Fibroblast of mammary gland (primary cell): Measurements from ENCODE around the gene DCK.

ENCODE experiments used
- DNase-seq: peaks from one replicate; pipeline ENCODE4 v3.0.0-alpha.2; 2010; ENCODE audit warnings: low read depth
- H3K4me3 ChIP-seq: 2 replicates; pipeline ENCODE4 v1.5.1; 2011; ENCODE audit warnings: low read depth, mild to moderate bottlenecking, low read length, moderate library complexity; ENCODE audit not compliant: control insufficient read depth
- TF ChIP-seq, protein P1 (sequence below): conservative IDR thresholded peaks from 2 replicates; pipeline ENCODE4 v1.5.1; 2011; ENCODE audit warnings: low read depth, low read length, inconsistent platforms; ENCODE audit not compliant: control insufficient read depth, insufficient read depth

The DCK gene

DNA sequence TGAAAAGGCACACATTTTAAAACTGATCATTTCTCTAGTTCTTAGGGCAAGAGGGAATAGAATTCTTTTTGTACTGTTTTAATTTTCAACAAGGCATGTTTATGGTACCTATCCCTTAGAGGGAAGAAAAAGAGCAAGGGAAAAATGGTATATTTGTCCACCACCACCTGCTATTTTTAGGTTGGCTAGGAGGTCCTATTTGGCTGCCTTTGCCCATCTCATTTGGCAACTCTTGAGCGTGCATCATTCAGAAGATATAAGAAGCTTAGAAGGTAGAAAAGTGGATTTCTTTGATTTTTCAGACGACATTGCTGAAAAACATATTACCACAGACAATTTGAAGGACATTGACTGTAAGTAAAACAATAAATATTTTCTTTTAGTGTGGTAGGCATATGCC lies 69.0 kb downstream of the DCK start:
- no peak for DNase-seq
- TF ChIP-seq, protein P1, sequence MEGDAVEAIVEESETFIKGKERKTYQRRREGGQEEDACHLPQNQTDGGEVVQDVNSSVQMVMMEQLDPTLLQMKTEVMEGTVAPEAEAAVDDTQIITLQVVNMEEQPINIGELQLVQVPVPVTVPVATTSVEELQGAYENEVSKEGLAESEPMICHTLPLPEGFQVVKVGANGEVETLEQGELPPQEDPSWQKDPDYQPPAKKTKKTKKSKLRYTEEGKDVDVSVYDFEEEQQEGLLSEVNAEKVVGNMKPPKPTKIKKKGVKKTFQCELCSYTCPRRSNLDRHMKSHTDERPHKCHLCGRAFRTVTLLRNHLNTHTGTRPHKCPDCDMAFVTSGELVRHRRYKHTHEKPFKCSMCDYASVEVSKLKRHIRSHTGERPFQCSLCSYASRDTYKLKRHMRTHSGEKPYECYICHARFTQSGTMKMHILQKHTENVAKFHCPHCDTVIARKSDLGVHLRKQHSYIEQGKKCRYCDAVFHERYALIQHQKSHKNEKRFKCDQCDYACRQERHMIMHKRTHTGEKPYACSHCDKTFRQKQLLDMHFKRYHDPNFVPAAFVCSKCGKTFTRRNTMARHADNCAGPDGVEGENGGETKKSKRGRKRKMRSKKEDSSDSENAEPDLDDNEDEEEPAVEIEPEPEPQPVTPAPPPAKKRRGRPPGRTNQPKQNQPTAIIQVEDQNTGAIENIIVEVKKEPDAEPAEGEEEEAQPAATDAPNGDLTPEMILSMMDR = no peak
- H3K4me3 ChIP-seq = no peak overlapping the region

DNA sequence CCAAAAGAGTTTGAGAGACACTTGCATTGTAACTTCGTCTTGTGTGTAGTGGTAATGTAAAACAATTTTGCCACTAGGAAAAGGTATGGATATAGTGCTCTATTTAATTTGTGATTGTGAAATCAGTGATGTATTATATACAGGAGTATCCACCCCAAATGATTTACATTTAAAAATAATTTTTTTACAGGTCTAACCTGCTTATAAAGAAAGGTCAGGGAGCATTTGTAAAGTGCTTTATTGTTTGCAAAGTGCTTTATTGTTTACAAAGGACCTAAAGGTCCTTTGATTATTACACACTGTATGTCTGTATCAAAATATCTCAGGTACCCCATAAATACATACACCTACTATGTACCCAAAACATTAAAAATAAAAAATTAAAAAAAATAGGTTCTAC lies 70.3 kb downstream of the DCK start:
- TF ChIP-seq, protein P1 = no peak
- no peak overlapping the region for H3K4me3 ChIP-seq
- no peak for DNase-seq

DNA sequence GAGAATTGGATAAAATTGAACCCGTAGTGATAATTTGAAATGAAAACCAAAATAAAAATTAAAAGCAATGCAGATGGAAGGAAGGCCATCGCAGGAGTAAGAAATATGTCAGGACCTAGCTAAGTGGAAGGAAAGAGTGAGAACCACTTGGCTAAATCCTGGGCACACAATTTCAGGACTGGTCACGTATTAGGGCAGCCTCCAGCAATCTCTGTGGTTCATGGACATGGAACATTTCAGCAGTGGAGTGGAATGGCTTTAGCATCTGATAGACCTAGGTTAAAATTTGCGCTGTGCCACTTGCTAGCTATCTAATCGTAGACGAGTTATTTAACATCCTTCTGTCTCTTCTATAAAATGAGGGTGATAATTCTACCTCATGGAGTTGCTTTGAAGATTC lies 71.1 kb downstream of the DCK start:
- TF ChIP-seq, protein P1 = no peak
- no peak for DNase-seq
- no peak overlapping the region for H3K4me3 ChIP-seq

DNA sequence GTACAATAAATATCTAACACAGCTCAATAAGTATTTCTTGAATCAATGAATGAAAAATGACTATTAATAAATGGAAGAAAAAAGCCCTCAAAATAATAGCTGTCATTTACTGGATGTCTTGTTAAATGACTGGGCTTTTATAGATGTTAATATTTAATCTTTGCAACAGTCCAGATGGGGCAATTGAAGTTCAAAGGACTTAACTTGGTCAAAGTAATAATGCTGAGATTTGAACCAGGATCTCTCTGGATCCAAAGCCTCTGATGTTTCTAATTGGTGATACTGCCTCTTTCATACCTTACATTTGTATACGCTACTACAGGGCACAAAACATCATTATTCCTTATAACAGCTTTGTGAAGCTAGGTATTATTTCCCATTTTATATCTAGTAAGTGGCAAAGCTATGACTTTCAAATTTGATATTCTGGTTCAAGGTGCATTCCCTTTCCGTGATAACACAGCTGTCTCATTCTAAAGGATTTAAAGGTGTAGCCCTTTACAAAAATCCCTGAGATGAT lies 72.6 kb downstream of the DCK start:
- TF ChIP-seq, protein P1 = no peak
- no peak for DNase-seq
- no peak overlapping the region for H3K4me3 ChIP-seq

DNA sequence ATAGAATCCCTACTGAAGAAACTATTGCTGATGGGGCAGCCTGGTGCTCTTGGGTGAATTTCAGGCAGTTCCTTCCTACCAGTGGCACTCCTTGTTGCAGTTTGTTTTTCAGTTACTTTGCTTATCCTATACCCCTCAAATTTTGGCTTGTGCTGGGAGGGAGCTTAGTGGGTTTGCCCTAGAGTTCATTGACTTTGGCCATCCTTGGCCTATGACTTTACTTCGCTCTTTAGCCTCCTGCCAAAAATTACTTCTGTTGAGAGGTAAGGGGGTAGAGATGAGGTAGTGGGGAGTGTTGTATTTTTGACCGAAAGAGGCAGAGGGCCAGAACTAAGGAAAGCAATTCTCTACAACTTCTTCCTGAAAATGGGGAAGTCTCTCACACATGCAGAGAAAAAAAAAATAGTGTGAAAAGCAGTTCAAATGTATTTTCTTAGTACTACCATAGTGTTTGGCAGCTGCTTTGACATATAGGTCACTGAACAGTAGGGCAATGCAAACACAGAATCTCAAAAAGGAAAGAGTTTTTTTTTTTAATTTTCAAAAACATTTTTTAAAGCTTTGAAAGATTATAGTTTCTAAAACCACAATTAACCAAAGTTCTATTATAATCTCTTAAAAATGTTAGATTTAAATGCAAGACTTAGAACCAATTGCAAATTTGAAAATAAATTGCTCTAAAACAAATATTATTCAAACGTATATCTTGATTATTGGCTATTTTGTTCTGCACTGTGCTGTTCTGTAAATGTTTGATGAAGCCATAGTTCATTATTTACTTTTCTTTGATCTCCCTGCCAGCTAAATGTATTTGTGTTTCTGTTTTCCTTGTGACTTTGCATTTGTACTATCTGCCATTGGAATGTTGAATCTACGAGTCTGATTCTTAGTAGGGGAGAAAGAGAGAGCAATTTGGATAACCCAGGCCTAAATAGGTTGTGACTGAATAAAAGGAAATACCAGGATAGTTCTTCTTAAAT lies 73.6 kb downstream of the DCK start:
- H3K4me3 ChIP-seq = no peak overlapping the region
- TF ChIP-seq, protein P1 = no peak
- DNase-seq = no peak

DNA sequence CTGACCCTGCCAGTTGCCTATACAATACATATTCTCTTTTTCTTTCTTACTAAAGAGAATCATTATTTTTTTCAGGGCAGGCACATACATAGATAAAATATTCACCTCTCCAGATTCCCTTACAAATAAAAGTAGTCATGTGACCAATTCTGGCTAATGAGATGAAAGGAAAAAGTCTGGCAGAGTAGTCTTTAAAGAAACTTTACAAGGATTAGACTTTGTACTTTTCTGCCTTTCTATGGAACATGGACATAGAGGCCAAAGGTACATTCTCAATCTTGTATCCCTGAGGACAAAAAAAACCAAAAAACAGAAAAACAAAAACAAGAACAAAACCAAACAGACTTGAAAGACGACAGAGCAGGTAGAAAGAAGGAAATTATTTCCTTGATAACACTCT lies 75.6 kb downstream of the DCK start:
- TF ChIP-seq, protein P1 = no peak
- DNase-seq = no peak
- H3K4me3 ChIP-seq = no peak overlapping the region
